B cell (primary cell): ENCODE results near the gene CCDC117. TPM values are rescaled to one million over a fixed set of nuclear protein-coding genes. Genes with fewer than 3 reads are reported as not detected.
"Not testable (repeated sequence)": the region's sequence is repeated elsewhere in the genome, so short reads cannot be mapped to it uniquely, and the experiment has no call there.

ENCODE experiments used
- ATAC-seq: fragments of 200-7000 bp; cut with Tn5 transposase; one replicate; pipeline ENCODE4 v1.10.0; 2021; ENCODE audit warnings: low read depth, mild to moderate bottlenecking, moderate number of reproducible peaks, moderate library complexity
- CTCF ChIA-PET: fragments of 350-600 bp; sonication (Branson Sonifier 250); formaldehyde crosslinking; loops from one replicate; lab custom pipeline; 2021; ENCODE audit warnings: antibody characterized with exemption, inconsistent platforms; lab: Charles Lee
- POLR2A ChIA-PET: fragments of 350-600 bp; sonication (Branson Sonifier 250); formaldehyde crosslinking; loops from one replicate; lab custom pipeline; 2021; ENCODE audit warnings: antibody characterized with exemption; lab: Charles Lee
- DNase-seq: peaks from one replicate; pipeline ENCODE4 v3.0.0; 2013
- H2AFZ ChIP-seq: 2 replicates; pipeline ENCODE4 v1.6.1; 2012; ENCODE audit warnings: mild to moderate bottlenecking, low read depth, low read length; ENCODE audit not compliant: insufficient read depth, poor library complexity, severe bottlenecking
- H3K27ac ChIP-seq, 2 donors: 1 replicate in 1 of 2; 2 replicates in 1 of 2; pipeline ENCODE4 v1.5.1; 2012 to 2013; ENCODE audit warnings: low read length in 2 of 2, mild to moderate bottlenecking in 2 of 2, moderate library complexity in 1 of 2
- H3K27me3 ChIP-seq, 4 experiments: fragments of 200-600 bp in 1 of 4; sonication (generic) in 1 of 4; replicated peaks in 1 of 4; 1 replicate in 2 of 4; 2 replicates in 2 of 4; pipeline versions ENCODE4 v1.6.1 to v1.7.0; 2013 to 2016; ENCODE audit warnings: low read length in 3 of 4, mild to moderate bottlenecking in 2 of 4, mixed read lengths in 1 of 4, moderate library complexity in 1 of 4; ENCODE audit not compliant: insufficient read depth in 4 of 4, control insufficient read depth in 3 of 4; ENCODE audit errors: control extremely low read depth in 1 of 4
- H3K36me3 ChIP-seq, 2 experiments: replicated peaks in 1 of 2; 1 replicate in 1 of 2; 2 replicates in 1 of 2; pipeline versions ENCODE4 v1.6.1 to v1.7.1; 2013; ENCODE audit warnings: low read length in 1 of 2; ENCODE audit not compliant: insufficient read depth in 2 of 2, control insufficient read depth in 1 of 2; ENCODE audit errors: control extremely low read depth in 1 of 2, extremely low read depth in 1 of 2
- H3K4me1 ChIP-seq, 2 donors: fragments of 200-600 bp in 1 of 2; sonication (generic) in 1 of 2; 1 replicate in 1 of 2; 2 replicates in 1 of 2; pipeline versions ENCODE4 v1.5.1 to v1.6.1; 2013 to 2017; ENCODE audit warnings: low read length in 2 of 2; ENCODE audit not compliant: control insufficient read depth in 2 of 2, insufficient read depth in 2 of 2
- H3K4me2 ChIP-seq: replicated peaks from 2 replicates; pipeline ENCODE3; 2012; ENCODE audit warnings: mild to moderate bottlenecking, low read depth, low read length; ENCODE audit not compliant: poor library complexity, severe bottlenecking
- H3K4me3 ChIP-seq, 5 experiments: fragments of 200-600 bp in 1 of 5; sonication (generic) in 1 of 5; 1 replicate in 3 of 5; 2 replicates in 2 of 5; pipeline versions ENCODE4 v1.5.1 to v1.7.0; 2011 to 2016; ENCODE audit warnings: low read length in 4 of 5, mild to moderate bottlenecking in 4 of 5, low read depth in 2 of 5, control low read depth in 1 of 5, moderate library complexity in 1 of 5; ENCODE audit not compliant: insufficient read depth in 1 of 5; ENCODE audit errors: control extremely low read depth in 1 of 5, extremely low read depth in 1 of 5
- H3K79me2 ChIP-seq: fragments of 200-600 bp; sonication (generic); one replicate; pipeline ENCODE4 v1.6.0; 2016; ENCODE audit warnings: low read length; ENCODE audit not compliant: control insufficient read depth, insufficient read depth
- H3K9ac ChIP-seq: fragments of 200-600 bp; sonication (generic); 2 replicates; pipeline ENCODE4 v1.6.1; 2017; ENCODE audit warnings: mild to moderate bottlenecking, low read length, moderate library complexity
- H3K9me3 ChIP-seq, 3 donors: one replicate each; pipeline versions ENCODE4 v1.6.1 to v1.7.1; 2013; ENCODE audit warnings: low read length in 2 of 3; ENCODE audit not compliant: control insufficient read depth in 2 of 3, insufficient read depth in 1 of 3; ENCODE audit errors: control extremely low read depth in 1 of 3
- H4K20me1 ChIP-seq: 2 replicates; pipeline ENCODE4 v1.6.0; 2012; ENCODE audit warnings: mild to moderate bottlenecking, low read length; ENCODE audit not compliant: insufficient read depth, control insufficient read depth, poor library complexity, severe bottlenecking
- H3K27ac Mint-ChIP-seq: one replicate; pipeline ENCODE4 v1.8.0; 2021; ENCODE audit warnings: mixed read lengths
- H3K27me3 Mint-ChIP-seq: one replicate; pipeline ENCODE4 v1.8.0; 2021; ENCODE audit warnings: mixed read lengths
- H3K4me1 Mint-ChIP-seq: one replicate; pipeline ENCODE4 v1.8.0; 2021; ENCODE audit warnings: mixed read lengths
- H3K4me3 Mint-ChIP-seq: one replicate; pipeline ENCODE4 v1.8.0; 2021; ENCODE audit warnings: mixed read lengths
- H3K9me3 Mint-ChIP-seq: one replicate; pipeline ENCODE4 v1.8.0; 2022; ENCODE audit warnings: mixed read lengths; ENCODE audit not compliant: insufficient read depth
- CTCF ChIP-seq: fragments of 200-600 bp; IDR thresholded peaks from one replicate; pipeline ENCODE4 v1.8.0; 2022; ENCODE audit warnings: antibody characterized with exemption, mild to moderate bottlenecking
- EZH2 ChIP-seq: IDR thresholded peaks from 2 replicates; pipeline ENCODE4 v1.6.1; 2012; ENCODE audit warnings: borderline replicate concordance, low read depth, mild to moderate bottlenecking, moderate library complexity, low read length; ENCODE audit not compliant: insufficient read depth, poor library complexity, severe bottlenecking
- WGBS: methylation state at CpG from one replicate; pipeline ENCODE4 v1.1.5; 2013; ENCODE audit warnings: missing lambda C conversion rate; ENCODE audit not compliant: insufficient coverage; 5-methylcytosine and 5-hydroxymethylcytosine counted together
- intact Hi-C: fragments of 100-400 bp; cut with micrococcal nuclease; formaldehyde crosslinking; loops from one replicate; pipeline ENCODE4 v1.10.0; 2022
- polyA plus RNA-seq: library from polyadenylated mRNA; depleted of rRNA; stranded (reverse); fragments of >200 nt; gene quantifications from 2 replicates; pipeline ENCODE4 v1.2.3, GENCODE V29; 2012
- total RNA-seq, 2 donors: library from RNA; stranded (reverse); fragments of 120-200 nt in 1 of 2; gene quantifications; 1 replicate in 1 of 2; 2 replicates in 1 of 2; pipeline versions ENCODE4 v1.2.3 to v1.2.4, GENCODE V29; 2013 to 2022

The CCDC117 gene
- total and polyA plus RNA-seq, 2 donors (not counting 1 experiment from before 2014, with no cell fraction given) = 7.7 to 25.6 TPM

- TF ChIP-seq CTCF (no peak), EZH2 (no peak)
- peaks cover 3 to 34% of the 10 kb centered on the region in 2 experiments for H3K36me3 ChIP-seq
- H3K4me3 ChIP-seq = no peak overlapping the region
- ChIA-PET POLR2A (no interaction called here), CTCF (no interaction called here)
- Mint-ChIP-seq H3K27me3 (no peaks in the 10 kb centered on the region), H3K4me3 (no peak overlapping the region), H3K9me3 (no peaks in the 10 kb centered on the region), H3K4me1 (peaks cover 29% of the 10 kb centered on the region), H3K27ac (no peak overlapping the region)
- intact Hi-C loops = loop anchor here (5.0 kb wide), 2 partner anchors 827 to 1138 kb away; partner anchors contain the start of genes MTMR3 and PITPNB
- H3K79me2 ChIP-seq = peaks cover 25% of the 10 kb centered on the region
- H3K9me3 ChIP-seq = no peaks in the 10 kb centered on the region
- no peak overlapping the region for H2AFZ ChIP-seq
- no peak overlapping the region for H3K4me2 ChIP-seq
- WGBS = 93% methylated on average over 3 of the region's 3 CpGs
- H3K27me3 ChIP-seq = no peaks in the 10 kb centered on the region
- no peaks in the 10 kb centered on the region for H4K20me1 ChIP-seq
- no peak for ATAC-seq
- no peak overlapping the region for H3K27ac ChIP-seq
- H3K9ac ChIP-seq = no peak overlapping the region
- H3K4me1 ChIP-seq = peaks cover 10 to 22% of the 10 kb centered on the region in 2 donors
- DNase-seq = no peak
Observed at GRCh38 chr22:28743852-28744251, 28.6 kb upstream of the CCDC117 start.

GRCh38 chr22:28750471-28750881 is 22.0 kb upstream of the CCDC117 start:
- TF ChIP-seq CTCF (no peak), EZH2 (no peak)
- peaks cover 8% of the 10 kb centered on the region for H3K4me1 Mint-ChIP-seq
- Histone ChIP-seq H3K9me3 (no peaks in the 10 kb centered on the region), H2AFZ (no peak overlapping the region), H3K4me2 (no peak overlapping the region), H3K4me3 (no peak overlapping the region), H3K27ac (no peak overlapping the region), H3K4me1 (peaks cover 0 to 11% of the 10 kb centered on the region in 2 donors), H3K9ac (no peak overlapping the region), H3K27me3 (no peaks in the 10 kb centered on the region), H4K20me1 (no peaks in the 10 kb centered on the region), H3K36me3 (peaks cover 6 to 32% of the 10 kb centered on the region in 2 experiments), H3K79me2 (no peaks in the 10 kb centered on the region)
- DNase-seq (no peak), ATAC-seq (no peak)
- H3K4me3 Mint-ChIP-seq = no peak overlapping the region
- ChIA-PET POLR2A (interaction anchor here (0.7 kb wide), 1 partner anchor 24 kb away, joined by 3 read pairs; no protein-coding TSS in a partner anchor), CTCF (interaction anchor here (0.6 kb wide), 1 partner anchor 97 kb away, joined by 5 read pairs; no protein-coding TSS in a partner anchor)
- WGBS = 100% methylated on average over 1 of the region's 6 CpGs
- no peaks in the 10 kb centered on the region for H3K9me3 Mint-ChIP-seq
- intact Hi-C loops = no loop called here
- H3K27ac Mint-ChIP-seq = no peak overlapping the region
- H3K27me3 Mint-ChIP-seq = no peaks in the 10 kb centered on the region

- H3K27me3 ChIP-seq, CTCF ChIA-PET, H3K27ac Mint-ChIP-seq, H3K4me3 Mint-ChIP-seq, H3K79me2 ChIP-seq, H3K4me3 ChIP-seq, POLR2A ChIA-PET, ATAC-seq, DNase-seq, H3K4me1 Mint-ChIP-seq, H3K4me1 ChIP-seq, H3K27ac ChIP-seq, H3K9me3 ChIP-seq, intact Hi-C loops, H3K27me3 Mint-ChIP-seq, H4K20me1 ChIP-seq, H2AFZ ChIP-seq, H3K4me2 ChIP-seq, H3K9me3 Mint-ChIP-seq, H3K9ac ChIP-seq: not testable (repeated sequence)
- 100% methylated on average over 3 of the region's 3 CpGs for WGBS
- peaks cover 2 to 14% of the 10 kb centered on the region in 2 experiments for H3K36me3 ChIP-seq
Observed at GRCh38 chr22:28754512-28754911, 18.0 kb upstream of the CCDC117 start.
